Mesendoderm (in vitro differentiated cells): ENCODE data around the gene ARSG.
"Not testable (repeated sequence)": the region's sequence is repeated elsewhere in the genome, so short reads cannot be mapped to it uniquely, and the experiment has no call there.

Experiments
- DNase-seq: peaks from one replicate; pipeline ENCODE4 v3.0.0; 2013
- H2AK5ac ChIP-seq: 2 replicates; pipeline ENCODE4 v1.6.1; 2013; ENCODE audit warnings: low read length, inconsistent platforms
- H2BK120ac ChIP-seq: 2 replicates; pipeline ENCODE4 v1.6.1; 2013; ENCODE audit warnings: low read depth, mild to moderate bottlenecking, low read length, moderate library complexity, mixed read lengths
- H2BK15ac ChIP-seq: replicated peaks from 2 replicates; pipeline ENCODE4 v1.6.1; 2013; ENCODE audit warnings: low read depth, mild to moderate bottlenecking, moderate library complexity
- H2BK5ac ChIP-seq: 2 replicates; pipeline ENCODE4 v1.6.1; 2013; ENCODE audit warnings: low read length, inconsistent platforms
- H3K18ac ChIP-seq: 2 replicates; pipeline ENCODE4 v1.6.1; 2013; ENCODE audit warnings: mild to moderate bottlenecking, low read length, mixed read lengths
- H3K23ac ChIP-seq: one replicate; pipeline ENCODE4 v1.6.1; 2013; ENCODE audit warnings: low read length
- H3K27ac ChIP-seq: 2 replicates; pipeline ENCODE4 v1.5.1; 2013; ENCODE audit warnings: low read depth, mild to moderate bottlenecking, inconsistent platforms, low read length, moderate library complexity
- H3K27me3 ChIP-seq: 2 replicates; pipeline ENCODE4 v1.6.1; 2013; ENCODE audit warnings: low read length, control low read depth, mild to moderate bottlenecking, inconsistent platforms; ENCODE audit not compliant: insufficient read depth, poor library complexity
- H3K36me3 ChIP-seq: 2 replicates; pipeline ENCODE4 v1.6.1; 2013; ENCODE audit warnings: low read length, inconsistent platforms; ENCODE audit not compliant: control insufficient read depth, insufficient read depth
- H3K4ac ChIP-seq: one replicate; pipeline ENCODE4 v1.6.1; 2013; ENCODE audit warnings: low read depth, mild to moderate bottlenecking, low read length, moderate library complexity
- H3K4me1 ChIP-seq: 2 replicates; pipeline ENCODE4 v1.6.1; 2013; ENCODE audit warnings: low read depth, low read length, inconsistent platforms; ENCODE audit not compliant: control insufficient read depth
- H3K4me2 ChIP-seq: 2 replicates; pipeline ENCODE4 v1.6.1; 2013; ENCODE audit warnings: low read length
- H3K4me3 ChIP-seq: 2 replicates; pipeline ENCODE4 v1.5.1; 2013; ENCODE audit warnings: mild to moderate bottlenecking, low read length
- H3K56ac ChIP-seq: one replicate; pipeline ENCODE4 v1.6.1; 2013; ENCODE audit warnings: low read length
- H3K79me1 ChIP-seq: 2 replicates; pipeline ENCODE4 v1.6.1; 2013; ENCODE audit warnings: low read length, inconsistent platforms
- H3K79me2 ChIP-seq: 2 replicates; pipeline ENCODE4 v1.6.1; 2013; ENCODE audit warnings: mild to moderate bottlenecking, low read length; ENCODE audit not compliant: control insufficient read depth, insufficient read depth
- H3K9ac ChIP-seq: 2 replicates; pipeline ENCODE4 v1.6.1; 2013; ENCODE audit warnings: low read length, inconsistent platforms
- H4K5ac ChIP-seq: one replicate; pipeline ENCODE4 v1.6.1; 2013; ENCODE audit warnings: low read length
- H4K8ac ChIP-seq: one replicate; pipeline ENCODE4 v1.6.1; 2013; ENCODE audit warnings: low read depth, mild to moderate bottlenecking, control low read depth, low read length, moderate library complexity
- WGBS: extraction: QIAGEN DNeasy Blood & Tissue Kit; methylation state at CpG from one replicate; pipeline ENCODE4 v1.1.7; 2013; ENCODE audit warnings: low lambda C conversion rate, missing lambda C conversion rate; ENCODE audit not compliant: insufficient coverage; ENCODE audit errors: extremely low coverage; 5-methylcytosine and 5-hydroxymethylcytosine counted together

ARSG gene

GRCh38 chr17:68308486-68308885 is 17.2 kb downstream of the ARSG start:
- not testable (repeated sequence) for H3K56ac ChIP-seq
- WGBS = no CpG with 5 or more reads among the region's 7 CpGs

GRCh38 chr17:68309066-68309670 is 17.9 kb downstream of the ARSG start:
- not testable (repeated sequence) for H3K23ac ChIP-seq, H2AK5ac ChIP-seq, H3K4me3 ChIP-seq, H2BK5ac ChIP-seq, H2BK15ac ChIP-seq, H4K5ac ChIP-seq, H3K79me1 ChIP-seq, H3K4me2 ChIP-seq, H3K9ac ChIP-seq, H3K4me1 ChIP-seq, H2BK120ac ChIP-seq, H3K27ac ChIP-seq, H4K8ac ChIP-seq, H3K27me3 ChIP-seq, H3K4ac ChIP-seq, H3K56ac ChIP-seq, H3K79me2 ChIP-seq, H3K36me3 ChIP-seq, H3K18ac ChIP-seq, DNase-seq
- no CpG with 5 or more reads among the region's 28 CpGs for WGBS

More at GRCh38 chr17:68308486-68308885, 17.2 kb downstream of the ARSG start:
- H3K18ac ChIP-seq, H3K4me1 ChIP-seq, H3K36me3 ChIP-seq, H2AK5ac ChIP-seq, H4K8ac ChIP-seq, H3K4ac ChIP-seq, H3K27ac ChIP-seq, H2BK15ac ChIP-seq, H3K23ac ChIP-seq, DNase-seq, H2BK120ac ChIP-seq, H2BK5ac ChIP-seq, H3K4me2 ChIP-seq, H3K79me2 ChIP-seq, H3K9ac ChIP-seq, H3K27me3 ChIP-seq, H3K79me1 ChIP-seq, H3K4me3 ChIP-seq, H4K5ac ChIP-seq: not testable (repeated sequence)

GRCh38 chr17:68310152-68310551 is 18.9 kb downstream of the ARSG start:
- H2BK120ac ChIP-seq = no peak overlapping the region
- H3K79me2 ChIP-seq = no peaks in the 10 kb centered on the region
- H4K8ac ChIP-seq = no peak overlapping the region
- no peaks in the 10 kb centered on the region for H3K79me1 ChIP-seq
- no peak overlapping the region for H4K5ac ChIP-seq
- H3K36me3 ChIP-seq = no peaks in the 10 kb centered on the region
- H3K18ac ChIP-seq = no peak overlapping the region
- no peak overlapping the region for H2BK5ac ChIP-seq
- no peaks in the 10 kb centered on the region for H3K27me3 ChIP-seq
- H3K23ac ChIP-seq = no peak overlapping the region
- no peak overlapping the region for H3K9ac ChIP-seq
- no peak overlapping the region for H3K4me3 ChIP-seq
- H2BK15ac ChIP-seq = no peak overlapping the region
- WGBS = no CpG with 5 or more reads among the region's 8 CpGs
- H3K4ac ChIP-seq = no peak overlapping the region
- H3K4me2 ChIP-seq = no peak overlapping the region
- DNase-seq = no peak
- H3K4me1 ChIP-seq = no peaks in the 10 kb centered on the region
- no peak overlapping the region for H2AK5ac ChIP-seq
- no peak overlapping the region for H3K56ac ChIP-seq
- H3K27ac ChIP-seq = no peak overlapping the region

- no peak overlapping the region for H2AK5ac ChIP-seq
- H3K27me3 ChIP-seq = no peaks in the 10 kb centered on the region
- H2BK120ac ChIP-seq = no peak overlapping the region
- no peak overlapping the region for H4K5ac ChIP-seq
- WGBS = no CpG with 5 or more reads among the region's 8 CpGs
- no peak overlapping the region for H3K56ac ChIP-seq
- H3K9ac ChIP-seq = no peak overlapping the region
- no peaks in the 10 kb centered on the region for H3K79me2 ChIP-seq
- no peak overlapping the region for H3K4ac ChIP-seq
- H2BK15ac ChIP-seq = no peak overlapping the region
- no peak for DNase-seq
- no peak overlapping the region for H2BK5ac ChIP-seq
- peaks cover 2% of the 10 kb centered on the region for H3K4me1 ChIP-seq
- no peak overlapping the region for H3K27ac ChIP-seq
- H3K36me3 ChIP-seq = no peaks in the 10 kb centered on the region
- H3K18ac ChIP-seq = no peak overlapping the region
- no peak overlapping the region for H3K23ac ChIP-seq
- no peak overlapping the region for H3K4me2 ChIP-seq
- no peaks in the 10 kb centered on the region for H3K79me1 ChIP-seq
- no peak overlapping the region for H4K8ac ChIP-seq
- no peak overlapping the region for H3K4me3 ChIP-seq
These were observed 23.7 kb downstream of the ARSG start for GRCh38 chr17:68314916-68315535.

- Histone ChIP-seq H2AK5ac (no peak overlapping the region), H3K9ac (no peak overlapping the region), H3K18ac (no peak overlapping the region), H3K79me2 (no peaks in the 10 kb centered on the region), H2BK120ac (no peak overlapping the region), H3K27ac (no peak overlapping the region), H2BK5ac (no peak overlapping the region), H3K4ac (no peak overlapping the region), H3K79me1 (no peaks in the 10 kb centered on the region), H2BK15ac (no peak overlapping the region), H3K23ac (no peak overlapping the region), H4K8ac (no peak overlapping the region), H3K4me1 (peaks cover 2% of the 10 kb centered on the region), H3K36me3 (no peaks in the 10 kb centered on the region), H3K56ac (no peak overlapping the region), H3K4me2 (no peak overlapping the region), H3K27me3 (no peaks in the 10 kb centered on the region), H4K5ac (no peak overlapping the region), H3K4me3 (no peak overlapping the region)
- WGBS = no CpG with 5 or more reads among the region's 4 CpGs
- no peak for DNase-seq
These were observed 24.6 kb downstream of the ARSG start for GRCh38 chr17:68315930-68316329.

GRCh38 chr17:68317458-68317857 is 26.2 kb downstream of the ARSG start:
- Histone ChIP-seq H3K4me3 (no peak overlapping the region), H2BK15ac (no peak overlapping the region), H3K27me3 (no peaks in the 10 kb centered on the region), H3K36me3 (no peaks in the 10 kb centered on the region), H3K4me1 (peaks cover 4% of the 10 kb centered on the region), H3K27ac (no peak overlapping the region), H2BK120ac (no peak overlapping the region), H2AK5ac (no peak overlapping the region), H4K5ac (no peak overlapping the region), H3K18ac (no peak overlapping the region), H3K79me1 (no peaks in the 10 kb centered on the region), H3K79me2 (no peaks in the 10 kb centered on the region), H2BK5ac (no peak overlapping the region), H3K9ac (no peak overlapping the region), H4K8ac (no peak overlapping the region), H3K4ac (no peak overlapping the region), H3K4me2 (no peak overlapping the region), H3K56ac (no peak overlapping the region), H3K23ac (no peak overlapping the region)
- no CpG with 5 or more reads among the region's 6 CpGs for WGBS
- no peak for DNase-seq
